ENCODE measurements around the gene ST6GALNAC5. TPM values are rescaled to one million over a fixed set of nuclear protein-coding genes. Genes with fewer than 3 reads are reported as not detected.

Gene ST6GALNAC5
- polyA plus RNA-seq, 3 donors: 0.29 to 0.79 (median 0.31) TPM

DNA sequence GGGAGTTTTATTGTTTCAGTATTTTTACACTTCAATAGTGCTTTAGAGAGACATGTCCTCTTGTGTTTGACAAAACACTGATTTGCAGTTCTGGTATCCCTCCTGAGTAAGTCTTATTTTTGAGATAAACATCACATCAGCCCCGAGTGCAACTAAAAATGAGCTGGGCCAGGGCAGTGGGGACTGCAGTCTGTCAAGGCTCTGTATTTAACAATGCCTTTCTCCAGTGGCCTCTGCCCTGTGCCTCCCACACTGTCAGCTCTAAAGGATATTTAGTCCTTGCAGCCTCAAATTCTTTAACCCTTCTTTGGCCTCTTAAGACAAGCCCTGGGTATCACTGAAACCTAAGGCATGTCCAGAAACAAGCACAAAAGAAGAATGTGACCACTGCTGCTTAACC, 160.6 kb downstream of the ST6GALNAC5 start:
- 21 to 41% (median 35%) methylated on average over 1 of the region's 1 CpG for WGBS, 3 donors
- H3K27ac ChIP-seq (ENCODE audit: low read depth, low read length): no peak overlapping the region

DNA sequence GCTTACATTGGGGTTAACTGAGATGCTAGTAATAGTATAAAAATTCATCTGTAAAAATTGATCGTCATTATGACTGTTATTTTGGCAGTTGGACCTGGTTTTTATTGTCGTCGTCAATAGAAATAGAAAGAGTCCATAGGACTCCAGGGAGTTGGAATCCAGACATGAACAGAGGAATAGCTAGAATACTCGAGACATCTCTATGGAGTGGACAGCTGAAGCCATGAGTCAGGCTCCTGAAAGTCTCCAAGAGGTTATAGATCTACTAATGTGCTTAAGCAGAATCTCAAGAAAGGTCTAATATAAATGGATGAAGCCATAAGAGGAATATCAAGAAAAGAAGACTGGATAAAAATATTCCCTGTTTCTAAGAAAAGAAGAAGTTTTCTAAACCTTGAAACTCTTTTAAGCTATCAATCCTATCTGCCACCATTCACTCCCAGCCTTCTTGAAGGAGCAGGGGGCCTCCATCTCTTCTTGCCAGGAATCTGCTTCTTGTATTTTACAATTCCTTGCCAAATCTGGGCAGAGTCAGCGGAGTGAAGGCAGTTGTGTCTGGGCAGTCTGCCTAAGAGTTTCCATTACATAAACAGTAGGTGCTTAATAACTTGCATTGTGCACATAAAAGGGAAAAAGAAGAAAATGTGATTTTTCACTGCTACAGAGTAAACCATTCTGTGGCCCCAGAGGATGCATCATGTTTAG, 163.3 kb downstream of the ST6GALNAC5 start:
- WGBS, 3 donors: 68 to 82% (median 80%) methylated on average over 5 of the region's 5 CpGs
- no peak overlapping the region for H3K27ac ChIP-seq (ENCODE audit: low read depth, low read length)

DNA sequence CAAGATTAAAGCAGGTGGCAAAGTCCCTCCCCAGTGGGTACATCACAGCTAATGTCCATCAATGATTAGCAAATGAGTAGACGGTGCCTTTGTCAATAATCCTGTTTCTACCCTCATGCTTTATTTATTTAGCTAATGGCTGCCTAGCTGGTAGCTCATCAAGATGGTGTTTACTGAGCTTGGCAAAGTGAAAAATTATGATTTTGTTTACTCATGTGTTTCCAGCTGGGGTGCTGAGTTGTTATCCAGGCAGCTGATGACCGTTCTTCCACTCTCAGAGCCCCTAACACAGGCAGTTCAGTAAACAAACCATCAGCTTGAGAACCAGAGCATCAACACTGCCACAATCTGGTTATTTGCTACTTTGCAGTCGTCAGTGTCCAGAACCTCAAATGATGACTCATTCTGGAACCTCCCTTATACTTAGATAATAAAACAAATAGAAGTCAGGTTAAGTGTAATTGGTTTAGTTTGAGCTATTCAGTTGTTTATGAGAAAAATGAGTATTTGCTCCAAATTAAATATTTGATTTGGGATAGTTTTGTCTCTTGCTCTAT, 163.9 kb downstream of the ST6GALNAC5 start:
- H3K27ac ChIP-seq (ENCODE audit: low read depth, low read length): no peak overlapping the region
- WGBS, 3 donors: 20 to 60% (median 51%) methylated on average over 3 of the region's 3 CpGs

DNA sequence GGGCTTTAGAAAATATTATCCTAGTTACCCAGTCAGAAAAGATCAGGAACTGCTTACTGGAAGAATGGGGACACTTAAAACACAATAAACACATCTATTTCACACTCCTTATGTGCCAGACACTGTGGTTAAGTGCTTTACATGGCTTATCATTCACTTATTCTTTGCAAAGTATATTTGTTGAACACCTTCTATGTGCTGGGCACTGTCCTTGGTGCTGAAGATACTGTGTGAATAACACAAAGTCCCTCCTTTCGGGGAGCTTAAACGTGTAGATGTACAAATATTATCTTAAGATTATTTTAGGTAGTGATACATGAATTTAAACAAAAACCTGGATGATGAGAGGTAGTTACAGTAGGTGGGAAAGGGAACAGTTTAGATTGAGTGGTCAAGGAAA, 169.3 kb downstream of the ST6GALNAC5 start:
- 54 to 82% (median 73%) methylated on average over 2 of the region's 2 CpGs for WGBS, 3 donors
- no peak overlapping the region for H3K27ac ChIP-seq (ENCODE audit: low read depth, low read length)

DNA sequence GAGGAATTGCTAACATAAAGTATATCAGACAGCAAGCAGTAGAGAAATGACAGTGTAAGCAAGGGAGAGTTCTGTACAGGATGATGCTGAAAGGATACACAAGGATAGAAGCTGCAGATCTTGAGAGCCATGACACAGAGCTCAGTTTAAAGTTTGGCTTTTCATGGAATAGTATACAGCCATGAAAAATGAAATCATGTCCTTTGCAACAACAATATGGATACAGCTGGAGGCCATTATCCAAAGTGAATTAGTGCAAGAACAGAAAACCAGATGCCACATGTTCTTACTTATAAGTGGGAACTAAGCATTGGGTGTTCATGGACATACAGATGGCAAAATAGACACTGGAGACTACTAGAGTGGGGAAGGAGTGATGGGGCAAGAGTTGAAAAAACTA, 169.8 kb downstream of the ST6GALNAC5 start:
- H3K27ac ChIP-seq (ENCODE audit: low read depth, low read length): no peak overlapping the region

DNA sequence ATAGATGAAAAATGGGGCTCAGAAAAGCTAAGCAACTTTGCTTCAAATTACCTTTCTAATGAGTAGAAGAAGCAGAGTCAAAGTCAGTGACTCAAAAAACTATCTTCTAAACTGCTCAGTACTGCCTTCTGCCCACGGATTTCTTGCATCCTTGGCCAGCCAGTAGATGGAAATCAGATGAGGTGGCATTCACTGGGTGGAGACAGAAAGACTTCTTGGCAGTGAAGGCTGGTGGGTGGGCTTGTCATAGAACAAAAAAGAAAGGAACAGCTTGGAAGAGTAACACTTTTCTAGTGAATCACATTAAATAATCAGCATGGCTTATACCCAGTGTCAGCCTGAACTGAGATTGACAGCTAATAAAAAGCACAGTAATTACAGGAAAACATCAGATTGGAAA, 170.7 kb downstream of the ST6GALNAC5 start:
- H3K27ac ChIP-seq (ENCODE audit: low read depth, low read length): no peak overlapping the region
- 58 to 73% (median 61%) methylated on average over 1 of the region's 1 CpG for WGBS, 3 donors

DNA sequence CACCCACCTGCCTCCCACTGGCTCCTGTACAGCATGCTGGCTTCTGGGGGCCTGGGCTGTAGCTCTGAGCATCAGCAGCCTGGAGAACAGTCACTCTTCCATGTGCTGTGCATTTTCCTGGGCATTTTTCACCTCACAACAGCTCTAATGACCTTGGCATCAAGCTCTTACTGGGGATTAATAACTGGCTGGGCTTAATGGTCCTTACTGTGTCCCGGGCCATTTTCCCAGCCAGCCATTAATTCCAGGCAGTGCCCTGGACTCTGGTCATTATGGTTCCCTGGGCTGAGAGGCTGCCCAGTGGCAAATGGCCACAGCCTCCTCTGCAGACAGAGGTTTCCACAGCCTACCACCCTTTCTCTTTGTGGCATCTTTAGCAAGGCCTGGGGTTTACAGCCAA, 171.8 kb downstream of the ST6GALNAC5 start:
- 71 to 95% (median 84%) methylated on average over 1 of the region's 1 CpG for WGBS, 3 donors
- no peak overlapping the region for H3K27ac ChIP-seq (ENCODE audit: low read depth, low read length)

DNA sequence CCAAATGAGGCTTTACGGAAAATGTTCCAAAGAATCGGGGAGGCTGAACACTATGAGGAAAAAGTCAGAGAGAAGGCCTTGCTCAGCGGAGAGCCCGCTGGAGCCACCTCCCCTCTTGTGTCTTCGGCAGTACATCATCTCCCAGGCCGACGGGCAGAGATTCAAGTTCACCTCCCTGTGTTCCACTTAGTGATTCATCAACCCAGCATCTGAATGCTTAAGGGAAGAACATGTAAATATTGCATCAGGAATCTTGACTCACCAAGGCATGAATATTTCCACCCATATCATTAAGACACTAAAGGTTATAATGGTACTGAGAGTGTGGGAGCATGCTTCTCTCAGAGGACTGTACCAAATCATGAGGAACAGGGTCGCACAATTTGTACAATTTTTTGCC, 172.5 kb downstream of the ST6GALNAC5 start:
- 62 to 81% (median 75%) methylated on average over 8 of the region's 8 CpGs for WGBS, 3 donors
- H3K27ac ChIP-seq (ENCODE audit: low read depth, low read length): no peak overlapping the region

DNA sequence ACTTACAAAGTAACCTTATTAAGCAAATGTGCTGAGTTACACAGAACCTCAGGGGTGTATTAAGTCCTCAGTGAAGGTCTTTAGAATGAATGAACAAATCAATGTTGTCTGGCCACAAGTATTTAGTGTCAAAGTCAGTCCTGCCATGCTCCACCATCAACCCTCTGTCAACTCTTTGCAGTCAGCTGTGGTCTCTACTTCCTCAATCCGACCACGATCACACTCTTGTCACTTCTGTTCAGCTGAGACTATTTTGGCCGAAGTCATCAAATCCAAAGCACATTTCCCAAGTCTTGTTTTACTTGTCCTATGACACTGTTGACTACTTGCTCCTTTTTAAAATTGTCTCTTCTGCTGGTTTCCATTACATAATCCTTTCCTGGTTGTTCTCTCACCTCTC, 173.5 kb downstream of the ST6GALNAC5 start:
- WGBS, 3 donors: 58 to 82% (median 64%) methylated on average over 3 of the region's 3 CpGs
- H3K27ac ChIP-seq (ENCODE audit: low read depth, low read length): no peak overlapping the region

DNA sequence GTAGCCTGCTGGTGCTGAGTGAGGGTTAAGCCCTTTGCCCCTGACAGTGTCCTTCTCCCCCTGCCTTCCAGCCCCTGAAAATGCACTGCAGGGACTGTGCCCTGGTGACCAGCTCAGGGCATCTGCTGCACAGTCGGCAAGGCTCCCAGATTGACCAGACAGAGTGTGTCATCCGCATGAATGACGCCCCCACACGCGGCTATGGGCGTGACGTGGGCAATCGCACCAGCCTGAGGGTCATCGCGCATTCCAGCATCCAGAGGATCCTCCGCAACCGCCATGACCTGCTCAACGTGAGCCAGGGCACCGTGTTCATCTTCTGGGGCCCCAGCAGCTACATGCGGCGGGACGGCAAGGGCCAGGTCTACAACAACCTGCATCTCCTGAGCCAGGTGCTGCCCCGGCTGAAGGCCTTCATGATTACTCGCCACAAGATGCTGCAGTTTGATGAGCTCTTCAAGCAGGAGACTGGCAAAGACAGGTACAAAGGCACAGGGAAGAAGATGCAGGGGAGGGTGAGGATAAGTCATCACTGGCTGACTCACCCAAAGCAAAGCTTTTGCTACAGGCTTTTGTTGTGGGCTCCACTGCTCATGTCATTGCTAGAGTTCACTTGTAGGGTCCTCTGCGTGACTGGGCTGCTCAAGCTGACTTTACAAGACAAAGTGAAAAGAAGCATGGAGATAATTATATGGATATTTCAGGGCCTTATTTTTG, 177.0 kb downstream of the ST6GALNAC5 start:
- 87 to 93% (median 92%) methylated on average over 20 of the region's 20 CpGs for WGBS, 3 donors
- no peak overlapping the region for H3K27ac ChIP-seq (ENCODE audit: low read depth, low read length)

DNA sequence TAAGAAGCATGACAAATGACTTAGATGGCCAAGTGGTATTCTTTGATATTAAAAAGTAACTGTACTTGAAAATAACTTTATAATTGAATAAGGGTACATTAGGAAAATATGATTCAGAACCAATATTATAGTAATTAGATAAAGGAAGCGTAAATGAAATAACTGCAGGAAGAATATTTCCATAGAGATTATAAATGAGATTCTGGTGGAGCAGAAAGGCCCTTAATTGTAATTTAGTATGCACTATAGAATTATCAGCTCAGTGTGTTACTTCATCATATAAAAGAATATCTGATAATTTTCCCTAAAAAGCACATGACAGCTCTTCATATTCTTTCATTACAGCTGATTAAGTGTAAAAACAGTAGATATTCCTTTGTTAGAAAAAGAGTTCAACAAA, 180.3 kb downstream of the ST6GALNAC5 start:
- 85 to 95% (median 94%) methylated on average over 1 of the region's 1 CpG for WGBS, 3 donors
- no peak overlapping the region for H3K27ac ChIP-seq (ENCODE audit: low read depth, low read length)

DNA sequence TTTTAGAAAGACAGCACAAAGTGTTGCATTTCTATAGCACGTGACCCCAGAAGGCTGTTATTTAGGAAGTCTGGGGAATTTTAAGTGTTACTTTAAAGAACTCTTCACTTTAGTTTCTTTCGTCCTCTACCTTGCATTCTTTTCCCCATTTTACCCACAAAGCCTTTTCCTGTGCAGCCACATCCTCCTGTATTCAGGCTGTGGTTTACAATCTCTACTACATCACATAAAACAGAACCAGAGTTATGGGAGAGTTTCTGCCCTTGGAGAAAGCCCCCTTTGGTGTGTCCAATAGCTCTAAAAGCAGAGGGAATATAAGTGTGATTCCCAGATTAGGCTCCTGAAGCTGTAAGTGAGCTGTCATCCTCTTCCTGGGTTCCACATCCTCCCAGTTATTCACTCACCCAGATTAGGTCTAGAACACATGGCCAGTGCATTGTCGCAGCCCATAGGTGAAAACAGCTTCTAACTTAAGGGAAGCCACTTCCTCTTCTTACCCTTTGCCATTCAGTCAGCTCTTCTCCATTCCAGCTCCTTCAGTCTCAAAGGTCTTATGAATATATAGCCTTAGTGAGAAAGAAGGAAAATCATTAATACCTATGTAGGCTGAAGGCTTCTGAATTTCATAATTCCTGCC, 180.8 kb downstream of the ST6GALNAC5 start:
- H3K27ac ChIP-seq (ENCODE audit: low read depth, low read length): no peak overlapping the region
- WGBS, 3 donors: 49 to 68% (median 59%) methylated on average over 3 of the region's 3 CpGs

DNA sequence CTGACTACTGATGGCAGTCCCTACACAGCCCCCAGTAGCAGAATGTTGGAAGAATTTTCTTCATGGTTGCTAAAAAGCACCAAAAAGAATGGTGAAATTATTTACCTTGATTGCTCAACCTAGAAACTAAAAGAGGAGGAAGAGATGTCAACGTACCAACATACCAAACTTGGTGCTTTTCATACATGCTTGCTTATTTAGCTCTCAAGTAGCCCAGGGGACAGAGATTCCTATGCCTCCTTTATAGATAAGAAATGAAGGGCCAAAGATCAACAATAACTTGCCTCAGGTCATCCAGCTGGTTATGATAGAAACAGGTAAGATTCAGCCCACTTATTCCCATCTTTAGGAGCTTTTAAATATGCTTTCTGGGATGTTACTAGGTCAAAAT, 181.3 kb downstream of the ST6GALNAC5 start:
- WGBS, 3 donors: 41 to 48% (median 47%) methylated on average over 1 of the region's 1 CpG
- no peak overlapping the region for H3K27ac ChIP-seq (ENCODE audit: low read depth, low read length)

DNA sequence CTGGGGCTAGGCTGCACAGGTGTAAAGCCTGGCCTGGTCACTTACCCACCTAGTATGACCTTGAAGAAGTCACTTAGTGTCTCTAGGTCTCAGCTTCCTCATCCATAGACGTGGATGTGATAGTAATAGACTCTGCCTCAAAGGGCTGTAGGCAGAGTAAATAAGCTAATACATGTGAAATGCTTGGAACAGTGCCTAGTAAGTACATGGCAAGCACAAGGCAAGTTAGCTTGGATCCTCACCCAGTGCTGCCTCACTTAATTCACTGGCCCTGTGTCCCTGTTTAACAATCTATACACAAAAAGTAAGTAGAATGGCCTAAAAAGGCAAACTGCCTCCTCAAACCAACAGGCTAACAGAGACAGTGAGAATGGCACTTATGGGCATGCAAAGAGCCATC, 184.1 kb downstream of the ST6GALNAC5 start:
- no peak overlapping the region for H3K27ac ChIP-seq (ENCODE audit: low read depth, low read length)
- WGBS, 3 donors: 37 to 75% (median 46%) methylated on average over 1 of the region's 1 CpG

DNA sequence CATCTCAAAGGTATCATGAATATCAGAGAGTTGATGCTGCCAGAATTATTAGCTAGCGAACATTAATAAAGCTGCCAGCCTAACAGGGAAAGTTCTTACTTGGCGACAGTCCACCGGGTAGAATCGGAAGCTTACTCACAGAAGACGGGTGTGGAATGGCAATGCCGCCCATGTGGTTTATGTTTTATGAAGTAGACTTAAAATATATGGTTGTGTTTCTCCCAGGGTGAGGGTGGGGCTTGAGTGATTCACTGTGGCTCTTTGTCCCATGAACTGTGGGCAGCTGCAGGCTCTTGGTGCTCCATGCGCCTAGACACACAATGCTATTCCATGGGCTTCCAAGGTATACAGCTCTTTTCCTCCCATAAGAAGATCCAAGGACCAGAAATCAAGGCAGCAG, 189.2 kb downstream of the ST6GALNAC5 start:
- H3K27ac ChIP-seq (ENCODE audit: low read depth, low read length): no peak overlapping the region
- 86 to 95% (median 92%) methylated on average over 7 of the region's 7 CpGs for WGBS, 3 donors

DNA sequence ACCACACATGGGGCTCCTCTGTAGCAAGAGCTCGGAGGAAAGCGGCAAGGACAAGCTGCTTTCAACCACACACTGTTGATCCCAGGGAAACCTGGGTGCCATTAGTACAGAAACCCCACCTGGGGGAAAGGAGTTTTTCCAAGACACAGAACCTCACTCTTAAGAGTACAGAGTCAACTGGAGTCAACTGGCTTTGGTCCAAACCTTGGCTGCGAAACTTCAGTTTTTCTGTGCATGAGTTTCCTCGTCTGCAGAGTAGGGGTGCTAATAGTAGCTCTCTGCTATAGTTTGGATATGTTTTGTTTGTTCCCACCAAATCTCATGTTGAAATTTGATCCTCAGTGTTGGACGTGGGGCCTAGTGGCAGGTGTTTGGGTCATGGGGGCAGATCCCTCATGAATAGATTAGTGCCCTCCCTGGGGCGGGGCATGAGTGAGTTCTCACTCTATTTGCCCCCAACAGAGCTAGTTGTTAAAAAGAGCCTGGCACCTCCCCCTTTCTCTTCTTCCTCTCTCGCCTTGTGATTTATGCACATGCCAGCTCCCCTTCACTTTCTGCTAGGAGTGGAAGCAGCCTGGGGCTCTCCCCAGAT, 190.8 kb downstream of the ST6GALNAC5 start:
- 72 to 79% (median 76%) methylated on average over 7 of the region's 7 CpGs for WGBS, 3 donors
- H3K27ac ChIP-seq (ENCODE audit: low read depth, low read length): no peak overlapping the region

DNA sequence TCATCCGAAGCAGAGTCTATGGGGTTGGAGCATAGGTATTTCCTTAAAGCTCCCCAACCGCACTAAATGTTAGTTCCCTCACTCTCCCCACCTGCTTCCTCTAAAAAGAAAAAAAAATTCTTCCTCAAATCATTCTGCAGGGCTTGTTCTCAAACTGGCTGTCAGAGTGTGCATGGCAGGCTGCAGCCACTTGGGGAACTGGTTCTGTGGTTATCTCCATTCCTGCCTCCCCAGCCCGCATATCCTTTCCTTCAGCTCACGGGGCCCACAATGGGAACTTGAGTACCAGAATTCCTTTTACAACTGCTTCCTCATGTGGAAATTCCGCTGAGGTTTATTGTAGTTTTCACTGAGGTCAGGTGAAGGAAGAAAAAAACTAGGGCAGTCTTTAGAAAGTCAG, 192.7 kb downstream of the ST6GALNAC5 start:
- H3K27ac ChIP-seq (ENCODE audit: low read depth, low read length): no peak overlapping the region
- WGBS, 3 donors: 23 to 50% (median 39%) methylated on average over 5 of the region's 5 CpGs

DNA sequence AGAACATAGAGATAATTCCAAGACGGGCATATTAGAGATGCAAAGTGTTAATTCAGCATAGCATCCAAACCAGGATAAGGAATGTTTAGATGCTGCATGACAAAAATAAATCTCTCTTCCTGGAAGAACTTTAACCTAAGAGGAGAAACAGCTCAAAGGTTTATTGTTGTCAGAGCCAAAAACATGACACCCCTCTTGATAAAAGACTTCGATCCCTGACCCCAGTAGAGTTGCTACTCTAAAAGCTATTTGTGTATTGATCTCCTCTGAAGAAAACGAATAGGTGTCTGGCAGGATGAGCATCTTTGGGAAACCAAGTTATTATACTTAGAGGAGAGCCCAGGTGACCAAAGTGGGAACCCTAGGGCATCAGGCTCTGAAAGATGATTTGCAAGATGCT, 193.9 kb downstream of the ST6GALNAC5 start:
- no peak overlapping the region for H3K27ac ChIP-seq (ENCODE audit: low read depth, low read length)
- 24 to 76% (median 75%) methylated on average over 3 of the region's 3 CpGs for WGBS, 3 donors

DNA sequence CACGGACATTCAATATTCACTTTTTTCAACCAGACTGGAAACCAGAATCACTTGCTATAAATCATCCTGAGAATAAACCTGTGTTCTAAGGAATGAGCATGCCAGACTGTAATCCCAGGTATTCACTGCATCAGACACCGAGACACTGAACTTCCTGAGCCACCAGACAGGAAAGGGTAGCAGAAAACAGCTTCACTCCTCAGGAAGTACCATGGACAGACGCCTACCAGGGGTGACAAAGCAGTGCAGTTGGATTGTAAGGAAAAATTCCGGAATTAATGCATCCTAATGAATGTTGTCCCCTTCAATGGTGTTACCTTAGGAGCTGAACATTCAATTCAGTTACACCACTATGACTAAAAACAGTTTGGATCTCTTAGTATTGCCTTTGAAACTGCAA, 195.8 kb downstream of the ST6GALNAC5 start:
- WGBS, 3 donors: 46 to 70% (median 47%) methylated on average over 4 of the region's 4 CpGs
- H3K27ac ChIP-seq (ENCODE audit: low read depth, low read length): no peak overlapping the region

All from adipose tissue (tissue), 3 donors.